ENCODE measurements around the gene DUSP16.

The DUSP16 gene

GRCh38 chr12:12501121-12501520 lies 61.5 kb downstream of the DUSP16 start:
- Histone ChIP-seq H3K27ac (ENCODE audit: low read depth, low read length) (no peak overlapping the region), H3K23ac (ENCODE audit: low read length) (no peak overlapping the region), H3K4me1 (ENCODE audit: control insufficient read depth in 1 of 2, insufficient read depth in 2 of 2, low read length in 2 of 2) (peaks cover 4 to 7% of the 10 kb centered on the region in 2 experiments), H3K4me2 (ENCODE audit: low read length) (no peak overlapping the region), H3K4ac (ENCODE audit: low read depth, low read length) (no peak overlapping the region), H2BK5ac (ENCODE audit: low read depth, low read length, poor library complexity) (no peak overlapping the region), H3K18ac (ENCODE audit: low read length) (no peak overlapping the region), H3K36me3 (ENCODE audit: control insufficient read depth in 1 of 2, insufficient read depth in 2 of 2, low read length in 2 of 2) (peaks cover 2 to 3% of the 10 kb centered on the region in 2 experiments), H3K79me2 (ENCODE audit: control insufficient read depth, insufficient read depth, low read length, poor library complexity) (peaks cover 3% of the 10 kb centered on the region), H4K8ac (ENCODE audit: low read depth, low read length) (no peak overlapping the region), H3K4me3 (ENCODE audit: low read depth, low read length) (no peak overlapping the region), H2BK120ac (ENCODE audit: insufficient read depth, low read length, poor library complexity) (no peak overlapping the region), H2AFZ (ENCODE audit: insufficient read depth, low read length, poor library complexity) (no peak overlapping the region), H2AK5ac (ENCODE audit: low read length) (no peak overlapping the region), H4K91ac (ENCODE audit: low read depth, low read length) (no peak overlapping the region), H3K9ac (ENCODE audit: low read length) (no peak overlapping the region), H3K79me1 (ENCODE audit: low read length) (no peaks in the 10 kb centered on the region), H4K12ac (ENCODE audit: low read depth, low read length) (no peak overlapping the region), H3K14ac (ENCODE audit: low read length) (no peak overlapping the region), H3K27me3 (ENCODE audit: insufficient read depth, low read length) (no peaks in the 10 kb centered on the region), H2BK12ac (ENCODE audit: low read length) (no peak overlapping the region), H3K9me3 (ENCODE audit: insufficient read depth, low read depth, low read length) (no peaks in the 10 kb centered on the region)
- no peak for DNase-seq
- WGBS (ENCODE audit: extremely low coverage, insufficient coverage, insufficient read length): 100% methylated on average over 1 of the region's 3 CpGs

GRCh38 chr12:12499909-12500604 lies 62.6 kb downstream of the DUSP16 start:
- no peak overlapping the region for H3K4me3 ChIP-seq (ENCODE audit: low read depth, low read length)
- H2BK120ac ChIP-seq (ENCODE audit: insufficient read depth, low read length, poor library complexity): no peak overlapping the region
- H3K4me2 ChIP-seq (ENCODE audit: low read length): no peak overlapping the region
- no peak overlapping the region for H2BK5ac ChIP-seq (ENCODE audit: low read depth, low read length, poor library complexity)
- peaks cover 2 to 3% of the 10 kb centered on the region in 2 experiments for H3K36me3 ChIP-seq (ENCODE audit: control insufficient read depth in 1 of 2, insufficient read depth in 2 of 2, low read length in 2 of 2)
- no peak overlapping the region for H4K8ac ChIP-seq (ENCODE audit: low read depth, low read length)
- no peak overlapping the region for H2BK12ac ChIP-seq (ENCODE audit: low read length)
- H2AFZ ChIP-seq (ENCODE audit: insufficient read depth, low read length, poor library complexity): no peak overlapping the region
- H4K12ac ChIP-seq (ENCODE audit: low read depth, low read length): no peak overlapping the region
- no peak overlapping the region for H3K18ac ChIP-seq (ENCODE audit: low read length)
- no peak overlapping the region for H3K27ac ChIP-seq (ENCODE audit: low read depth, low read length)
- H3K79me1 ChIP-seq (ENCODE audit: low read length): no peaks in the 10 kb centered on the region
- peaks cover 0 to 3% of the 10 kb centered on the region in 2 experiments for H3K4me1 ChIP-seq (ENCODE audit: control insufficient read depth in 1 of 2, insufficient read depth in 2 of 2, low read length in 2 of 2)
- peaks cover 2% of the 10 kb centered on the region for H3K79me2 ChIP-seq (ENCODE audit: control insufficient read depth, insufficient read depth, low read length, poor library complexity)
- no peak overlapping the region for H3K23ac ChIP-seq (ENCODE audit: low read length)
- H3K14ac ChIP-seq (ENCODE audit: low read length): no peak overlapping the region
- H3K9ac ChIP-seq (ENCODE audit: low read length): no peak overlapping the region
- DNase-seq: no peak
- H2AK5ac ChIP-seq (ENCODE audit: low read length): no peak overlapping the region
- H3K9me3 ChIP-seq (ENCODE audit: insufficient read depth, low read depth, low read length): no peaks in the 10 kb centered on the region
- H4K91ac ChIP-seq (ENCODE audit: low read depth, low read length): no peak overlapping the region
- H3K4ac ChIP-seq (ENCODE audit: low read depth, low read length): no peak overlapping the region
- no peaks in the 10 kb centered on the region for H3K27me3 ChIP-seq (ENCODE audit: insufficient read depth, low read length)
- WGBS (ENCODE audit: extremely low coverage, insufficient coverage, insufficient read length): no CpG with 5 or more reads among the region's 5 CpGs

GRCh38 chr12:12498210-12498609 lies 64.5 kb downstream of the DUSP16 start:
- H3K9ac ChIP-seq (ENCODE audit: low read length): no peak overlapping the region
- no peak overlapping the region for H4K12ac ChIP-seq (ENCODE audit: low read depth, low read length)
- no peak overlapping the region for H3K23ac ChIP-seq (ENCODE audit: low read length)
- H3K4ac ChIP-seq (ENCODE audit: low read depth, low read length): no peak overlapping the region
- H3K14ac ChIP-seq (ENCODE audit: low read length): no peak overlapping the region
- H4K91ac ChIP-seq (ENCODE audit: low read depth, low read length): no peak overlapping the region
- peaks cover 2% of the 10 kb centered on the region for H3K79me2 ChIP-seq (ENCODE audit: control insufficient read depth, insufficient read depth, low read length, poor library complexity)
- no peak overlapping the region for H3K18ac ChIP-seq (ENCODE audit: low read length)
- peak in 1 of 2 donors; percentile 81 for DNase-seq
- H2AFZ ChIP-seq (ENCODE audit: insufficient read depth, low read length, poor library complexity): no peak overlapping the region
- H3K4me2 ChIP-seq (ENCODE audit: low read length): no peak overlapping the region
- H3K4me1 ChIP-seq (ENCODE audit: control insufficient read depth in 1 of 2, insufficient read depth in 2 of 2, low read length in 2 of 2): no peaks in the 10 kb centered on the region
- H2BK12ac ChIP-seq (ENCODE audit: low read length): no peak overlapping the region
- no peak overlapping the region for H2AK5ac ChIP-seq (ENCODE audit: low read length)
- no CpG with 5 or more reads among the region's 4 CpGs for WGBS (ENCODE audit: extremely low coverage, insufficient coverage, insufficient read length)
- H3K4me3 ChIP-seq (ENCODE audit: low read depth, low read length): no peak overlapping the region
- no peak overlapping the region for H4K8ac ChIP-seq (ENCODE audit: low read depth, low read length)
- no peaks in the 10 kb centered on the region for H3K9me3 ChIP-seq (ENCODE audit: insufficient read depth, low read depth, low read length)
- H3K36me3 ChIP-seq (ENCODE audit: control insufficient read depth in 1 of 2, insufficient read depth in 2 of 2, low read length in 2 of 2): peaks cover 2 to 3% of the 10 kb centered on the region in 2 experiments
- no peaks in the 10 kb centered on the region for H3K27me3 ChIP-seq (ENCODE audit: insufficient read depth, low read length)
- H3K27ac ChIP-seq (ENCODE audit: low read depth, low read length): no peak overlapping the region
- H2BK5ac ChIP-seq (ENCODE audit: low read depth, low read length, poor library complexity): no peak overlapping the region
- H3K79me1 ChIP-seq (ENCODE audit: low read length): no peaks in the 10 kb centered on the region
- H2BK120ac ChIP-seq (ENCODE audit: insufficient read depth, low read length, poor library complexity): no peak overlapping the region

GRCh38 chr12:12495536-12495935 lies 67.1 kb downstream of the DUSP16 start:
- Histone ChIP-seq H3K4me3 (ENCODE audit: low read depth, low read length) (no peak overlapping the region), H4K8ac (ENCODE audit: low read depth, low read length) (no peak overlapping the region), H3K36me3 (ENCODE audit: control insufficient read depth in 1 of 2, insufficient read depth in 2 of 2, low read length in 2 of 2) (peaks cover 1 to 2% of the 10 kb centered on the region in 2 experiments), H3K4ac (ENCODE audit: low read depth, low read length) (no peak overlapping the region), H3K9me3 (ENCODE audit: insufficient read depth, low read depth, low read length) (no peaks in the 10 kb centered on the region), H3K4me1 (ENCODE audit: control insufficient read depth in 1 of 2, insufficient read depth in 2 of 2, low read length in 2 of 2) (no peaks in the 10 kb centered on the region), H2BK5ac (ENCODE audit: low read depth, low read length, poor library complexity) (no peak overlapping the region), H4K91ac (ENCODE audit: low read depth, low read length) (no peak overlapping the region), H3K18ac (ENCODE audit: low read length) (no peak overlapping the region), H3K4me2 (ENCODE audit: low read length) (no peak overlapping the region), H3K23ac (ENCODE audit: low read length) (peak overlapping the region; percentile 71), H4K12ac (ENCODE audit: low read depth, low read length) (no peak overlapping the region), H3K79me1 (ENCODE audit: low read length) (no peaks in the 10 kb centered on the region), H3K9ac (ENCODE audit: low read length) (no peak overlapping the region), H2AFZ (ENCODE audit: insufficient read depth, low read length, poor library complexity) (no peak overlapping the region), H3K27ac (ENCODE audit: low read depth, low read length) (no peak overlapping the region), H3K79me2 (ENCODE audit: control insufficient read depth, insufficient read depth, low read length, poor library complexity) (no peaks in the 10 kb centered on the region), H2AK5ac (ENCODE audit: low read length) (no peak overlapping the region), H2BK12ac (ENCODE audit: low read length) (no peak overlapping the region), H2BK120ac (ENCODE audit: insufficient read depth, low read length, poor library complexity) (no peak overlapping the region), H3K14ac (ENCODE audit: low read length) (no peak overlapping the region), H3K27me3 (ENCODE audit: insufficient read depth, low read length) (no peaks in the 10 kb centered on the region)
- DNase-seq: no peak
- WGBS (ENCODE audit: extremely low coverage, insufficient coverage, insufficient read length): no CpG with 5 or more reads among the region's 1 CpG
